Globus pallidus (tissue), 1 donor: ENCODE results near the gene APPL1.
"Not testable (repeated sequence)": the region's sequence is repeated elsewhere in the genome, so short reads cannot be mapped to it uniquely, and the experiment has no call there.

ENCODE experiments used
- DNase-seq: peaks from one replicate; pipeline ENCODE4 v3.0.0-alpha.2; 2015; ENCODE audit warnings: low spot score

The APPL1 gene

DNA sequence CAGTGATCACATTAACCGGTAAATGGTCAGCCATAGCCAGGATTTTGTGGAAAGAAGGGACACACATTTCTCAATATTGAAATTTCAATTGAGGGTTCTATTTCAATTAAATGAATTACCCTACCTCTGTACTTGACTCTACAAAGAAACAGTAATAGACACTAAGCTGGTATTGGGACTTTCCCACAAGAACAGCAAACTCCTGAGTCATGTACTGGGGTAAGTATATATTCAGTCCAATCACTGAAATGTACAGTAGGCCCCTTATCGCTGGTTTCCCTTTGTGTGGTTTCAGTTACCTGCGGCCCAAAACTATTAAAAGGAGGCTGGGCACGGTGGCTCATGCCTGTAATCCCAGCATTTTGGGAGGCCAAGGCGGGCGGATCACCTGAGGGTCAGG is 47.3 kb downstream of the APPL1 start:
- DNase-seq: no peak

DNA sequence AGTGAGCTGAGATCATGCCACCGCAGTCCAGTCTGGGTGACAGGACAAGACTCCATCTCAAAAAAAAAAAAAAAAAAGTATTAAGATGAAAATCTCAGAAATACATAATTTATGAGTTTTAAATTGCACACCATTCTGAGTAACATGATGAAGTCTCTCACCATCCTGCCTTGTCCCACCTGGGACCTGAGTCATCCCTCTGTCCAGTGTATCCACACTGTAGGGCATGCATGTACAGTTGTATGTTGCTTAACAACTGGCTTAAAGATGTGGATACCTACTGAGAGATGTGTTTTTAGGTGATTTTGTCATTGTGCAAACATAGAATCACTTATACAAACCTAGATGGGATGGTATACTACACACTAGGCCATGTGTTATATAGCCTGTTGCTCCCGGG is 47.9 kb downstream of the APPL1 start:
- no peak for DNase-seq

DNA sequence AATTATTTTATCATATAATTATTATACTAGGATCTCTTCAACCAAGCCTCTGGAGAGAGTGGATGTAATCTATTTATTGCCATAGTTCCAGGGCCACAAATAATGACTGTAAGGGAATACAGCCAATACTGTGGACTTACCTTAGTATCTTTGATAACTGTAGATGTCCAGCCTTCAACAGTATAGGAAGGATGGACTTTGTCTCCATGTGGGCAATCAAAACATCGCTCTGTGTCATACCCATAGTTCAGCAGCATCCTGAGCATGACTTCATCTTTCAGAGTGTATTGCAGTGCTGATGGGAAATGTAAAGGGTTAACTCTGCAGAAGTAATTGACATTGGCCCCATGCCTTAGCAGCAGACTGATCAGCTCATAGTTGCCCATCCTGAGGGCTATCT is 50.7 kb downstream of the APPL1 start:
- no peak for DNase-seq

DNA sequence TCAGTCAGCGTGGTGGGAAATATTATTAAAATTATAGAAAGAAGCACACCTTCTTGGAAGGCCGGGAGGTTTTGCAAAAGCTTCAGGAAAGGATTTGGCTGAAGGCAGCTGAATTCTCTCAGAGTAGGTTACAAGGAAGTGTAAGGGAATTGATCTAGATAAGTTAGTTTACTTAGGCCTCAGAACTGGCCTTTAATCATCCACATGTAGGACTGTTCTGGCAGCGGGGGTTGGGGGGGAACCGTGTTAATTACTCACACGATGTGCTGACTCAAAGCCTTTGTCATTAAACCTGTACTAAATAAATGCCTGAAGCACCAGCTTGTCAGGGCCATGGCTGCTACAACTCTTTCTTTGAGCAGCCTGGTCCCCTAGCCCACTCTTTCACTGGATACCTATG is 52.2 kb downstream of the APPL1 start:
- DNase-seq: no peak

DNA sequence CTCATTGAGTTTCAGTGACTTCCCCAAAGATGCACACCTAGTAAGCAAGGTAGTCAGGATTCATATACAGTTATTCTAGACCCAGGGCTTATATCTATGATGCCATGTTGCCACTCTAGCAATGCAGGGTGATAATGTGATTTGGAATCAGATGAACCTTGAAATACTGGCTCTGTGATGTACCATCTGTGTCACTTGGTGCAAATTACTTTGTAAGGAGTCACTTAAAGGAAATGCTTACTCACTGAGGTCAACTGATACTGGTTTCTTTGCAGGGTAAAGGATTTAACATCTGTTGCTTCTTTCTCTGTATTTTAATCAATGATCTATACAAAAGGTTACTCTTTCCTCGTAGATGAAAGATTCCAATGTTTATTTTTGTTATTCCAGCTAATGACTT is 54.2 kb downstream of the APPL1 start:
- no peak for DNase-seq

DNA sequence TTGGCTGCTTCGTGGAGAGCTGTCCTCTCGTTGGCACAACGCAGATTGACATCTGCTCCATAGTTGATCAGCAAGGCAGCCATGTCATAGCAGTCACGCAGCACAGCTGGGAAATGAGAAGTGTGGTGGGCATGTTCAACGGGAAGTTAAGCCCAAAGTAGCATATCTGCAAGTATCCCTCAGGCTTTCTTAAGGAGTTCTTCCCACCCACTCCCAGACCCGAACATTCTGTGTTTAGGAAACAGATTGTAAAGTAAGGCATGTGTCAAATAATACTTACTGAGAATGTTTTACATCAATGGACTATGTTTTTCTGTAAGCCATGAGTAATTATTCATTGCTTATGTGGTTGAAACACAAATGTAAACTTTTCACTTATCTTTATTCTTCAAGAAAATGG is 55.8 kb downstream of the APPL1 start:
- no peak for DNase-seq

DNA sequence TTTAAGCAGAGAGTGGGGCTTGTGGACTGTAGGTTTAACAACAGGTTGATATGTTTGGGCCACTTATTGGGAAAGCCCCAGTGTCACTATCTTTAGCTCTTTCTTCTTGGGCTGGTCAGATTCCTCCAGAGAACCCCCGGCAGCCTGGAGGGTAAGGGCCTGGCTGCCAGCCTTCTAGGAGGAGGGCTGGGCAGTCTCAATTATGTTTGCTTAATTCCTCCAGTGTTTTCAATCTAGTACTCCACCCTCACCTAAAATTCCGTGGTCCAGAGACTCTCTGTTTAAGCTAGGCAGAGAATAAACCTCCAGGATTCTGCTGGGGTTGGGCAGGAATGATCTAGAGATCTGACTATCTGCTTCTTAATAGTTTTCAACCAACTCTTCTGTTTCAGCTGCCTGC is 59.7 kb downstream of the APPL1 start:
- no peak for DNase-seq

DNA sequence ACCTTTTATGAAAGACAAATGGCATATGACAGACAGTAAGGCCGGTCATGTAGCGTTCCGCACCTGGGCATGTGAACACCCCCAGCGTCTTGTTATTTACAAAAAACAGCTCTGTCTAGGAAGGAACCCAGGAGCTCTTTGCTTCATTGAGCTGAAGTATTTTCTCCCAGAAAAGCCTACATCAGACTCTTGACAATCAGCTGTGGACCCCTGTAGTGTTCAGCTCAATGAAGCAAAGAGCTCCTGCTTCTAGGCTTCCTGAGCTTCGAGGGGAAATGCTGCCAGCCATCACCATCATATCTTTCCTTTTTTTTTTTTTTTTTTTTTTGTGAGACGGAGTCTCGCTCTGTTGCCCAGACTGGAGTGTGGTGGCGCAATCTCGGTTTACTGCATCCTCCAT is 60.9 kb downstream of the APPL1 start:
- no peak for DNase-seq

DNA sequence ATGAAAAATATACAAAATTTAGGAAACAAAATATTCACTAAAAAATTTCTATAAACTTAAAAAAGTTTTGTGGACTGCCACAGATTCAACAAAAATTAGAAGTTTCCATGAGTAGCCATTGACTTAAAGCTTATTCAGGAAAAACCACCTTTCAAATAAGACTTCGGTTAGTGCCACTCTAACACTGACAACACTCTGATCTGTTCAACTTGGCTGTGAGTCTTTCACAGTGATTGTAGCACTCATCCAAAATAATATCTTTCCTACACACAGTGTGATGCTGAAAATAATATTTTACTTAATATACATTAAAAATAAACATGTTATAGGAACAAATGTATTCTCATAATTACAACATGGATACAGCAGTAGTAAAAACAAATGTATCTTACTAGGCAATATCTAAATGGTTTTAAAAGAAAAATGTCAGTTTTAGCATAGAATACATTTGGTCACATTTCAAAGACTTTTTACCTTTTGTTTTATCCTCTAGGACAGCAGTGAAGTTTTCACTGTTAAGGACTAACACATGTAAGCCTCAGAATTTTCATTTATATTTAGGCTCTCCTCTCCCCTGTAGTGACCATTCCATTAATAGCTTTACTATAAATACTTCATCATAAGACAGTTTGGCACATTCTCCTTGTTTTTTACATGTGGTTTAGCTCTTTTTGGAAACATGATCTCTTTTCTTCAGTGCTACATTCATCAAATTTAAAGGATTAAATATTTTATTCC is 64.8 kb downstream of the APPL1 start, which contains the start of gene ASB14:
TSS of gene ASB14 (minus strand) at position 527 of the 738 bp plus-strand sequence. CDS start 652 bp downstream, outside the sequence.
- DNase-seq: no peak

DNA sequence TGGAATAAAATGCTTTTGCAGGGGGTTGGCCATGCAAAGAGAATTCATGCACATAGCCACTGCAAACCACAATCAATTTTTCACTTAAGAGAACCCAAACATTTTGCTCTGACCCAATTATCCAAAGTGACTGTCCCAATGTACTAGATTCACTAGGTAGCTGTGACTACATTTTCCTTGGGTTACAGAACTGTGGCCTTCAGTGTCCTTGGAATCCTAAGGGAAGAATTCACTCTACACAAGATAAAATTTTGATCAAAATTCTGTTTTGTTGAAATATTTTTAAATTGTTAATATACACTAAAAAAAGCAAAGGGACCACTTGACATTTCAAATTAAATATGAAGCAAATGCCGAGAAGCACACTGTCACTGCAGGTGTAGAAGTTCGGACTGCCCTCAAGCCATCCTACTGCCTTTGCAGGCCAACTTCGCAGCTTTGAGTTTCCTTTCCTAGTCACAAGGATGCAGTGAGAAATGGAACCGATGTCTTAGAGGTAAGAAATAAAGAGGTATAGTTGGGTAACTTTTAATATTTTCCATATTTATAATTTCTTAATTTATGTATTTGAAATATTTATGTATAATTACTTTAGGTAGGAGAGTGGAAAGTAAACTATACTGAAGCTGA is 65.5 kb downstream of the APPL1 start:
- DNase-seq: no peak

DNA sequence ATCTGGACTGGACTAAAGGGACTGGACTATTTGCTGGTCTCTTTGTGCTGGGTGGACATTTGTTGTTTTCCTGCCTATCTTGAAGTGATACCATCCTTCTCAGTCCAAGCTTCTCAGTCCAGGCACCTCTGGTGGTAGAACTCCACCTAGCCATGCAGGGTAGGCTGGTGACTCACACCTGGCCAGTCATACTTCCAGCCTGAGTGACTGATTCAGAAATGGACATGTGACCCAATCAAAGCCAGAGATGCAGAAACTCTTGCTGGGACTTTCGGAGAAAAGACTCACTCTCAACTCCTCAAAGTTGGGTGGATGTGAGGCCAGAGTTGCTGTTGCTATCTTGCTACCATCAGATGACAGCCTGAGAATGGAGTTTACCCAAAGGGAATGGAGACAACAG is 70.5 kb downstream of the APPL1 start:
- DNase-seq: no peak

DNA sequence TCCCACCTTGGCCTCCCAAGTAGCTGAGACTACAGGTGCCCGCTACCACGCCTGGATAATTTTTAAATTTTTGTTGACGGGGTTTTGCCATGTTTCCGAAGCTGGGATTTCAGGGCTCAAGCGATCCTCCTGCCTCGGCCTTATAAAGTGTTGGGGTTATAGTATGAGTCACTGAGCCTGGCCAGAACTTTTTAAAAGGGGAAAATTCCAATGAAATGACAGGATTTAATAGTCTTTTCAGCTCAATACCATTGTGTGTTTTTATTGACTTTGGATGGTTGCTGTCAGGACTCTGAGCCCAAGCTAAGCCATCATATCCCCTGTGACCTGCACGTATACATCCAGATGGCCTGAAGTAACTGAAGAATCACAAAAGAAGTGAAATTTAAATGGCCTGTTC is 76.0 kb downstream of the APPL1 start:
- DNase-seq: not testable (repeated sequence)

DNA sequence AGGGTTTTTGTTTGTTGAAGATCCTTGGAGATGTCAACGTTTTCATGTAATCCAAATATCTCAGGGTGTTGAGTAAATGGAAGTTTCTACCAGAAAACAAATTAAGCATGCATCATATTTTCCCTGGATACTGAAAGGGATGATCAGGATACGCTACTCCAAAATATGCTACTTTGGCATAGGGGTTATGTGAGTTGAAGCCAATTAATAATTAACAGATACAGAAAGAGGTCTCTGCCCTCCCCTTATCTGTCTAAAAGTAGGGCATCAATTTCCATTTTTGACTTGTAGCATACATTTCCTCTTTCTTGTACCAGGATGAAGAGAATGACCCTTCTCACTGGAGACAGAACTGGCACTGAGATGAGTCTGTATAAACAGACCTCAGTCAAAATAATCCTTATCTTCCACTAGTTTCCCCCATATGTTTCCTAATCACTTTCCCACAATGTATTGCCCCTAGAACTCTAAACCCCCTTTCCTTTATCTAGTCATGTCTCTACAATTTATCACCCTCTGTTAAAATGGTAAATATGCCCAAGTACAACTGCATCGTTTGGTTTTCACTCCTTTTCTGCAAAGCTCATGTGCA is 82.3 kb downstream of the APPL1 start:
- DNase-seq: no peak

DNA sequence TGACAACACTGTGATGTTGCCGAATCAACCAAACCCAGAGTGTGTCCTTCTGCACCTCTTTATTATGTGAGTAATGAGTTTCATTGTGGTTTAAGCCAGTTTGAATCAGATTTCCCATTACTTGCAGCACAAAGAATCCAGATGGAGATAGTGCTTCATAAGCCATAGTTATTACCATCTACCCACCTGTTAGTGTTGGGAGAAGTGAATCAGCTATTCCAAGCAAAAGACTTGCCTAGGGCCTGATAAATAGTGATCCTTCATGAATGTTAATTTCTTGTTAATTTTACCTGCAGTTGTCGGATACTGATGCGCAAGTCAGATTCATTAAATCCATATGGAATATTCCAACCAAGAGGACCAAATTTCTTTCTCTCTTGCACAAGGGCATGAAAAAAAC is 86.7 kb downstream of the APPL1 start:
- DNase-seq: no peak
